Liver (tissue), 3 donors: ENCODE data around the gene PTPRN2.

Experiments
- FOXA1 ChIP-seq: IDR thresholded peaks from 2 replicates; pipeline ENCODE4 v1.6.1; 2016; ENCODE audit warnings: antibody characterized with exemption
- GABPA ChIP-seq, 2 donors: IDR thresholded peaks in 1 of 2; conservative IDR thresholded peaks in 1 of 2; 2 replicates each; pipeline ENCODE4 v1.6.1; 2016; ENCODE audit warnings: antibody characterized with exemption in 2 of 2, mild to moderate bottlenecking in 1 of 2, moderate library complexity in 1 of 2
- YY1 ChIP-seq: IDR thresholded peaks from 2 replicates; pipeline ENCODE4 v1.6.1; 2016; ENCODE audit warnings: antibody characterized with exemption, mild to moderate bottlenecking
- TF ChIP-seq, protein P1 (sequence below): IDR thresholded peaks from 2 replicates; pipeline ENCODE4 v1.6.1; 2016; ENCODE audit warnings: antibody characterized with exemption
- TF ChIP-seq, protein P2 (sequence below): fragments of 150-350 bp; IDR thresholded peaks from 2 replicates; pipeline ENCODE4 v1.5.1; 2017; ENCODE audit warnings: improper control_type of control experiment, low read depth, low read length; ENCODE audit not compliant: missing input control
- donor health status: healthy.
- donor health status: healthy.

GRCh38 chr7:158077934-158078910 is 509.4 kb downstream of the PTPRN2 start:
- TF ChIP-seq, protein P1, sequence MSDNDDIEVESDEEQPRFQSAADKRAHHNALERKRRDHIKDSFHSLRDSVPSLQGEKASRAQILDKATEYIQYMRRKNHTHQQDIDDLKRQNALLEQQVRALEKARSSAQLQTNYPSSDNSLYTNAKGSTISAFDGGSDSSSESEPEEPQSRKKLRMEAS = no peak
- TF ChIP-seq, protein P2, sequence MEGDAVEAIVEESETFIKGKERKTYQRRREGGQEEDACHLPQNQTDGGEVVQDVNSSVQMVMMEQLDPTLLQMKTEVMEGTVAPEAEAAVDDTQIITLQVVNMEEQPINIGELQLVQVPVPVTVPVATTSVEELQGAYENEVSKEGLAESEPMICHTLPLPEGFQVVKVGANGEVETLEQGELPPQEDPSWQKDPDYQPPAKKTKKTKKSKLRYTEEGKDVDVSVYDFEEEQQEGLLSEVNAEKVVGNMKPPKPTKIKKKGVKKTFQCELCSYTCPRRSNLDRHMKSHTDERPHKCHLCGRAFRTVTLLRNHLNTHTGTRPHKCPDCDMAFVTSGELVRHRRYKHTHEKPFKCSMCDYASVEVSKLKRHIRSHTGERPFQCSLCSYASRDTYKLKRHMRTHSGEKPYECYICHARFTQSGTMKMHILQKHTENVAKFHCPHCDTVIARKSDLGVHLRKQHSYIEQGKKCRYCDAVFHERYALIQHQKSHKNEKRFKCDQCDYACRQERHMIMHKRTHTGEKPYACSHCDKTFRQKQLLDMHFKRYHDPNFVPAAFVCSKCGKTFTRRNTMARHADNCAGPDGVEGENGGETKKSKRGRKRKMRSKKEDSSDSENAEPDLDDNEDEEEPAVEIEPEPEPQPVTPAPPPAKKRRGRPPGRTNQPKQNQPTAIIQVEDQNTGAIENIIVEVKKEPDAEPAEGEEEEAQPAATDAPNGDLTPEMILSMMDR = no peak
- no peak for TF ChIP-seq FOXA1
- no peak for TF ChIP-seq YY1
- TF ChIP-seq GABPA (IDR thresholded peaks at IDR 0.05 in 1 of 2, conservative IDR thresholded peaks at IDR 0.05 in 1 of 2) = no peak
